A549 (cell line): ENCODE results near the gene MTX2. TPM values are rescaled to one million over a fixed set of nuclear protein-coding genes. Genes with fewer than 3 reads are reported as not detected.

Experiments used
- ATAC-seq, 2 experiments: fragments of 200-7000 bp in 1 of 2; fragments of >200 bp in 1 of 2; cut with Nextera tagmentation in 1 of 2; cut with Tn5 transposase in 1 of 2; 3 replicates each; pipeline versions ENCODE4 v1.8.0 to v1.9.1; 2018 to 2020; ENCODE audit warnings: mild to moderate bottlenecking in 1 of 2, moderate library complexity in 1 of 2
- CTCF ChIA-PET: fragments of 300-600 bp; sonication (Branson Sonifier 250); formaldehyde crosslinking; extraction: SDS; loops from one replicate; lab custom pipeline; 2021; ENCODE audit warnings: antibody characterized with exemption, inconsistent platforms; lab: Yijun Ruan, JAX
- POLR2A ChIA-PET: fragments of 350-600 bp; formaldehyde crosslinking; extraction: SDS; loops from one replicate; lab custom pipeline; 2021; ENCODE audit warnings: antibody characterized with exemption, inconsistent platforms; lab: Yijun Ruan, JAX
- DNase-seq, 2 experiments: peaks; one replicate each; pipeline versions ENCODE4 v3.0.0 to v3.0.0-alpha.2; 2011 to 2016; ENCODE audit warnings: low read depth in 1 of 2, low spot score in 1 of 2
- FAIRE-seq: peaks from 2 replicates; lab custom pipeline; 2011; peaks lifted over from hg19 to GRCh38; lab: Jason Lieb, UNC
- H3K27ac ChIP-seq, 2 experiments: fragments of >200 bp; sonication (Bioruptor Twin); formaldehyde crosslinking; 3 replicates each; pipeline ENCODE4 v1.5.1; 2016 to 2017
- H3K4me1 ChIP-seq: fragments of >200 bp; sonication (Bioruptor Twin); formaldehyde crosslinking; 3 replicates; pipeline ENCODE4 v1.6.1; 2016
- H3K4me2 ChIP-seq: fragments of >200 bp; sonication (Bioruptor Twin); formaldehyde crosslinking; 3 replicates; pipeline ENCODE4 v1.6.1; 2016
- H3K4me3 ChIP-seq: fragments of >200 bp; sonication (Bioruptor Twin); formaldehyde crosslinking; 3 replicates; pipeline ENCODE4 v1.5.1; 2016
- H3K9me3 ChIP-seq: fragments of >200 bp; sonication (Bioruptor Twin); formaldehyde crosslinking; 3 replicates; pipeline ENCODE4 v1.6.1; 2016
- BHLHE40 ChIP-seq: IDR thresholded peaks from 2 replicates; pipeline ENCODE4 v1.6.1; 2012; ENCODE audit warnings: low read depth, low read length, inconsistent platforms
- CBX8 ChIP-seq: fragments of 200-600 bp; sonication (generic); IDR thresholded peaks from 2 replicates; pipeline ENCODE4 v1.6.1; 2016
- CEBPB ChIP-seq, 2 experiments: fragments of >200 bp in 1 of 2; sonication (Bioruptor Twin) in 1 of 2; formaldehyde crosslinking in 1 of 2; IDR thresholded peaks; 2 replicates each; pipeline ENCODE4 v1.6.1; 2012 to 2016
- CHD2 ChIP-seq: fragments of 150-350 bp; IDR thresholded peaks from 2 replicates; pipeline ENCODE4 v1.6.1; 2014; ENCODE audit warnings: low read length; ENCODE audit not compliant: partially characterized antibody
- ELK1 ChIP-seq: fragments of 150-350 bp; IDR thresholded peaks from 2 replicates; pipeline ENCODE4 v1.6.1; 2014; ENCODE audit warnings: low read depth, mild to moderate bottlenecking, low read length
- FOSL2 ChIP-seq, 2 experiments: fragments of 450-650 bp in 1 of 2; fragments of >200 bp in 1 of 2; sonication (Bioruptor Twin) in 1 of 2; formaldehyde crosslinking; IDR thresholded peaks; 2 replicates each; pipeline versions ENCODE4 v1.5.0 to v1.6.1; 2016 to 2020; ENCODE audit warnings: mild to moderate bottlenecking in 1 of 2, moderate library complexity in 1 of 2
- FOXS1 ChIP-seq: fragments of 250-450 bp; sonication (Bioruptor Pico); IDR thresholded peaks from 2 replicates; pipeline ENCODE4 v1.5.0; 2020; ENCODE audit warnings: mild to moderate bottlenecking, moderate library complexity
- GATA3 ChIP-seq: IDR thresholded peaks from 2 replicates; pipeline ENCODE4 v1.6.1; 2012; ENCODE audit warnings: borderline replicate concordance
- HMGXB4 ChIP-seq: fragments of 250-450 bp; sonication (Bioruptor Pico); IDR thresholded peaks from 2 replicates; pipeline ENCODE4 v1.5.0; 2021; ENCODE audit warnings: mild to moderate bottlenecking, moderate library complexity, borderline replicate concordance
- HOXB13 ChIP-seq: fragments of 250-450 bp; sonication (Bioruptor Pico); IDR thresholded peaks from 2 replicates; pipeline ENCODE4 v1.5.0; 2020; ENCODE audit warnings: low read depth, mild to moderate bottlenecking, moderate library complexity
- HOXB5 ChIP-seq: fragments of 250-450 bp; sonication (Bioruptor Pico); IDR thresholded peaks from 2 replicates; pipeline ENCODE4 v1.5.0; 2020; ENCODE audit warnings: mild to moderate bottlenecking, moderate library complexity
- JUN ChIP-seq, 2 experiments: fragments of >200 bp; sonication (Bioruptor Twin); formaldehyde crosslinking; IDR thresholded peaks; 2 replicates in 1 of 2; 3 replicates in 1 of 2; pipeline ENCODE4 v1.6.1; 2016 to 2017
- MAFK ChIP-seq: fragments of 450-650 bp; IDR thresholded peaks from 2 replicates; pipeline ENCODE4 v1.6.1; 2014; ENCODE audit not compliant: partially characterized antibody
- MYC ChIP-seq: IDR thresholded peaks from 2 replicates; pipeline ENCODE4 v1.6.1; 2012; ENCODE audit warnings: mild to moderate bottlenecking, inconsistent platforms, low read length, improper control_type of control experiment, borderline replicate concordance
- NFE2L2 ChIP-seq: fragments of 150-350 bp; conservative IDR thresholded peaks from 2 replicates; pipeline ENCODE4 v1.6.1; 2014; ENCODE audit warnings: low read length
- NPAS2 ChIP-seq: fragments of 250-450 bp; sonication (Bioruptor Pico); IDR thresholded peaks from 2 replicates; pipeline ENCODE4 v1.8.0; 2022; ENCODE audit warnings: mild to moderate bottlenecking, moderate library complexity, borderline replicate concordance
- PBX3 ChIP-seq: IDR thresholded peaks from 2 replicates; pipeline ENCODE4 v1.6.1; 2012
- POLR2AphosphoS2 ChIP-seq: conservative IDR thresholded peaks from 2 replicates; pipeline ENCODE4 v1.6.1; 2012; ENCODE audit warnings: low read length, improper control_type of control experiment, inconsistent platforms
- RARB ChIP-seq: fragments of 250-450 bp; sonication (Bioruptor Pico); IDR thresholded peaks from 2 replicates; pipeline ENCODE4 v1.8.0; 2021; ENCODE audit warnings: mild to moderate bottlenecking, moderate library complexity
- REST ChIP-seq: fragments of 200-600 bp; sonication (generic); IDR thresholded peaks from 2 replicates; pipeline ENCODE4 v1.6.1; 2016; ENCODE audit warnings: antibody characterized with exemption, mild to moderate bottlenecking, moderate library complexity
- RFX5 ChIP-seq: fragments of 450-650 bp; IDR thresholded peaks from 2 replicates; pipeline ENCODE4 v1.7.1; 2014; ENCODE audit warnings: antibody characterized with exemption, mild to moderate bottlenecking, moderate library complexity
- RNF2 ChIP-seq: fragments of 200-600 bp; sonication (generic); IDR thresholded peaks from 2 replicates; pipeline ENCODE4 v1.6.1; 2016; ENCODE audit warnings: low read depth, mild to moderate bottlenecking, antibody characterized with exemption, moderate library complexity, borderline replicate concordance
- TFCP2L1 ChIP-seq: fragments of 250-450 bp; sonication (Bioruptor Pico); IDR thresholded peaks from 2 replicates; pipeline ENCODE4 v1.5.0; 2021; ENCODE audit warnings: mild to moderate bottlenecking
- ZC3H11A ChIP-seq: fragments of 450-650 bp; IDR thresholded peaks from 2 replicates; pipeline ENCODE4 v1.6.1; 2014; ENCODE audit warnings: antibody characterized with exemption, mild to moderate bottlenecking
- ZSCAN20 ChIP-seq: fragments of 250-450 bp; sonication (Bioruptor Pico); IDR thresholded peaks from 2 replicates; pipeline ENCODE4 v1.8.0; 2022; ENCODE audit warnings: mild to moderate bottlenecking, moderate library complexity
- WGBS: methylation state at CpG from one replicate; pipeline ENCODE4 v1.1.6; 2017; ENCODE audit errors: missing lambda C conversion rate; 5-methylcytosine and 5-hydroxymethylcytosine counted together
- polyA plus RNA-seq, 4 experiments: library from polyadenylated mRNA; depleted of rRNA in 3 of 4; stranded (reverse); fragments of >200 nt; fragmentation: RNase III in 1 of 4; extraction: RNeasy Plus Mini Kit Qiagen cat#74134 plus additional on column Dnase treatment in 1 of 4; gene quantifications; 2 replicates in 3 of 4; 3 replicates in 1 of 4; pipeline ENCODE4 v1.2.3, GENCODE V29; 2011 to 2017
- TF ChIP-seq, protein P1 (sequence below): IDR thresholded peaks from 2 replicates; pipeline ENCODE4 v1.6.1; 2012; ENCODE audit warnings: low read depth, borderline replicate concordance
- TF ChIP-seq, protein P2 (sequence below): fragments of >200 bp; sonication (Bioruptor Twin); formaldehyde crosslinking; IDR thresholded peaks from 3 replicates; pipeline ENCODE4 v1.6.1; 2016

The MTX2 gene
- polyA plus RNA-seq, 2 of the 4 experiments (the other 2 are of a cell fraction) = 56.9 to 81.8 TPM

- FAIRE-seq = no peak
These were observed 58.9 kb downstream of the MTX2 start for GRCh38 chr2:176328149-176328548.

DNA sequence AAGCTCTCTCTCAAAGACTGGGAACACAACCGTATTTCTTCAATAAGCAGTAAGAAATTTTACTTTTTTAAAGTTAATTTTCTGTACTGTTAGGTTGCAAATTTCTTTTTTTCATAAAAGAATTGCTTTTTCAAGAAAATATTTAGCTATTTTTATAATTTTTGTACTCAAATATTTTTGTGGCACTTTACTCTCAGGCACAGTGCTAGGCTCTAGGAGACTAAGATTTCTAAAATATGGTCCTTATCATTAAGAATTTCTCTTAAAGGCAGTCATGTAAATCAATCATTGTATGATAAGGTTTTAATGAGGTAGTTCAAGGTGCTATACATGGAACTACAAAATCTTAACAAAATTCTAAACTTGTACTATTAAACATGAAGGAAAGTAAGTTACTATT, 61.4 kb downstream of the MTX2 start:
- Histone ChIP-seq H3K4me2 (no peak overlapping the region), H3K27ac (no peak overlapping the region), H3K4me3 (no peak overlapping the region), H3K9me3 (no peaks in the 10 kb centered on the region), H3K4me1 (peaks cover 13% of the 10 kb centered on the region)
- ChIA-PET CTCF (no interaction called here), POLR2A (no interaction called here)
- FAIRE-seq = no peak
- DNase-seq = no peak
- ATAC-seq = no peak
- WGBS = 95% methylated on average over 1 of the region's 1 CpG
- TF ChIP-seq HMGXB4 (CRISPR knock-in tag) (no peak), REST (no peak), ELK1 (no peak), RARB (CRISPR knock-in tag) (no peak), NPAS2 (CRISPR knock-in tag) (no peak), HOXB5 (CRISPR knock-in tag) (no peak), PBX3 (no peak), ZSCAN20 (CRISPR knock-in tag) (no peak), MYC (no peak), JUN (IDR thresholded peaks at IDR 0.05) (no peak), MAFK (no peak), FOSL2 (IDR thresholded peaks at IDR 0.05) (no peak), FOSL2 (CRISPR knock-in tag; IDR thresholded peaks at IDR 0.05) (no peak), RFX5 (no peak), POLR2AphosphoS2 (no peak), ZC3H11A (no peak)
- TF ChIP-seq, protein P1, sequence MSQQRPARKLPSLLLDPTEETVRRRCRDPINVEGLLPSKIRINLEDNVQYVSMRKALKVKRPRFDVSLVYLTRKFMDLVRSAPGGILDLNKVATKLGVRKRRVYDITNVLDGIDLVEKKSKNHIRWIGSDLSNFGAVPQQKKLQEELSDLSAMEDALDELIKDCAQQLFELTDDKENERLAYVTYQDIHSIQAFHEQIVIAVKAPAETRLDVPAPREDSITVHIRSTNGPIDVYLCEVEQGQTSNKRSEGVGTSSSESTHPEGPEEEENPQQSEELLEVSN = no peak
- TF ChIP-seq, protein P2, sequence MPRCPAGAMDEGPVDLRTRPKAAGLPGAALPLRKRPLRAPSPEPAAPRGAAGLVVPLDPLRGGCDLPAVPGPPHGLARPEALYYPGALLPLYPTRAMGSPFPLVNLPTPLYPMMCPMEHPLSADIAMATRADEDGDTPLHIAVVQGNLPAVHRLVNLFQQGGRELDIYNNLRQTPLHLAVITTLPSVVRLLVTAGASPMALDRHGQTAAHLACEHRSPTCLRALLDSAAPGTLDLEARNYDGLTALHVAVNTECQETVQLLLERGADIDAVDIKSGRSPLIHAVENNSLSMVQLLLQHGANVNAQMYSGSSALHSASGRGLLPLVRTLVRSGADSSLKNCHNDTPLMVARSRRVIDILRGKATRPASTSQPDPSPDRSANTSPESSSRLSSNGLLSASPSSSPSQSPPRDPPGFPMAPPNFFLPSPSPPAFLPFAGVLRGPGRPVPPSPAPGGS = no peak

More at GRCh38 chr2:176328149-176328548, 58.9 kb downstream of the MTX2 start:
- DNase-seq (no peak), ATAC-seq (no peak)
- Histone ChIP-seq H3K9me3 (no peaks in the 10 kb centered on the region), H3K4me1 (peaks cover 35% of the 10 kb centered on the region), H3K4me3 (no peak overlapping the region), H3K4me2 (no peak overlapping the region), H3K27ac (no peak overlapping the region)
- ChIA-PET POLR2A (no interaction called here), CTCF (no interaction called here)
- 91% methylated on average over 3 of the region's 3 CpGs for WGBS
- no peak for TF ChIP-seq TFCP2L1
- no peak for TF ChIP-seq RNF2
- no peak for TF ChIP-seq FOXS1 (CRISPR knock-in tag)
- TF ChIP-seq, protein P2 = no peak
- TF ChIP-seq HOXB13 = no peak
- no peak for TF ChIP-seq HOXB5 (CRISPR knock-in tag)
- TF ChIP-seq, protein P1 = no peak
- no peak for TF ChIP-seq NFE2L2
- TF ChIP-seq GATA3 = no peak
- TF ChIP-seq CBX8 = no peak
- TF ChIP-seq CHD2 = no peak
- no peak for TF ChIP-seq BHLHE40
- no peak for TF ChIP-seq JUN (IDR thresholded peaks at IDR 0.05)
- TF ChIP-seq CEBPB (IDR thresholded peaks at IDR 0.05) = no peak
